DMS79 (cell line): ENCODE results near the gene THEMIS.

Source experiments
- DNase-seq: peaks from one replicate; lab custom pipeline; 2025; lab: John Stamatoyannopoulos, UW

THEMIS gene

GRCh38 chr6:127859956-127860355, 40.9 kb downstream of the THEMIS start:
- DNase-seq, result no peak

GRCh38 chr6:127858727-127859391, 42.0 kb downstream of the THEMIS start:
- DNase-seq, result no peak

GRCh38 chr6:127857051-127857637, 43.7 kb downstream of the THEMIS start:
- DNase-seq, result no peak

- DNase-seq, result no peak
Measured at GRCh38 chr6:127855542-127856159, 45.2 kb downstream of the THEMIS start.

GRCh38 chr6:127854009-127854408, 46.8 kb downstream of the THEMIS start:
- DNase-seq, result no peak

GRCh38 chr6:127851197-127851596, 49.7 kb downstream of the THEMIS start:
- DNase-seq, result no peak

- DNase-seq, result no peak
Measured at GRCh38 chr6:127845242-127845641, 55.6 kb downstream of the THEMIS start.

GRCh38 chr6:127844529-127844928, 56.3 kb downstream of the THEMIS start:
- DNase-seq, result no peak

GRCh38 chr6:127843582-127843981, 57.3 kb downstream of the THEMIS start:
- DNase-seq, result no peak

GRCh38 chr6:127842562-127842961, 58.3 kb downstream of the THEMIS start:
- no peak for DNase-seq

GRCh38 chr6:127841811-127842210, 59.0 kb downstream of the THEMIS start:
- DNase-seq, result no peak

GRCh38 chr6:127834136-127834535, 66.7 kb downstream of the THEMIS start:
- DNase-seq, result no peak

GRCh38 chr6:127833336-127833735, 67.5 kb downstream of the THEMIS start:
- no peak for DNase-seq

GRCh38 chr6:127832381-127832780, 68.5 kb downstream of the THEMIS start:
- DNase-seq, result no peak

GRCh38 chr6:127824061-127824460, 76.8 kb downstream of the THEMIS start:
- no peak for DNase-seq

- no peak for DNase-seq
Measured at GRCh38 chr6:127821431-127821830, 79.4 kb downstream of the THEMIS start.

GRCh38 chr6:127818149-127818548, 82.7 kb downstream of the THEMIS start:
- no peak for DNase-seq

GRCh38 chr6:127816643-127817042, 84.2 kb downstream of the THEMIS start:
- DNase-seq, result no peak

- DNase-seq, result no peak
Measured at GRCh38 chr6:127813699-127814027, 87.2 kb downstream of the THEMIS start.

GRCh38 chr6:127812985-127813698, 87.7 kb downstream of the THEMIS start:
- DNase-seq, result no peak

GRCh38 chr6:127811900-127812570, 88.8 kb downstream of the THEMIS start:
- DNase-seq, result no peak

- no peak for DNase-seq
Measured at GRCh38 chr6:127807806-127808517, 92.9 kb downstream of the THEMIS start.
